ENCODE data around the gene CDT1. TPM values are rescaled to one million over a fixed set of nuclear protein-coding genes. Genes with fewer than 3 reads are reported as not detected.

CDT1 gene
- total RNA-seq, 4 donors from 2014 or later: 7.9 to 28.1 (median 10.1) TPM

GRCh38 chr16:88805340-88805715, 1.7 kb downstream of the CDT1 start:
- Histone ChIP-seq H3K27ac (no peak overlapping the region), H3K4me1 (peaks cover 6 to 23% (median 15%) of the 10 kb centered on the region in 4 donors), H3K9me3 (no peaks in the 10 kb centered on the region), H3K27me3 (no peaks in the 10 kb centered on the region), H3K36me3 (peaks cover 0 to 18% (median 0%) of the 10 kb centered on the region in 3 donors), H3K4me3 (no peak overlapping the region)
- TF ChIP-seq POLR2A (IDR thresholded peaks at IDR 0.05) (no peak), CTCF (IDR thresholded peaks at IDR 0.05) (no peak)
- no peak for DNase-seq

GRCh38 chr16:88805887-88806393, 2.4 kb downstream of the CDT1 start:
- no peaks in the 10 kb centered on the region for H3K9me3 ChIP-seq
- TF ChIP-seq CTCF (IDR thresholded peaks at IDR 0.05): no peak
- TF ChIP-seq POLR2A (IDR thresholded peaks at IDR 0.05): no peak

GRCh38 chr16:88806491-88807111, 3.0 kb downstream of the CDT1 start:
- DNase-seq: no peak
- H3K27ac ChIP-seq: no peak overlapping the region
- H3K27me3 ChIP-seq: no peaks in the 10 kb centered on the region
- H3K9me3 ChIP-seq: no peaks in the 10 kb centered on the region
- TF ChIP-seq POLR2A (IDR thresholded peaks at IDR 0.05) (no peak), CTCF (IDR thresholded peaks at IDR 0.05) (no peak)
- H3K36me3 ChIP-seq: peaks cover 0 to 18% (median 0%) of the 10 kb centered on the region in 3 donors
- H3K4me1 ChIP-seq: peaks cover 6 to 31% (median 22%) of the 10 kb centered on the region in 4 donors
- no peak overlapping the region for H3K4me3 ChIP-seq

More at GRCh38 chr16:88805887-88806393, 2.4 kb downstream of the CDT1 start:
- no peak overlapping the region for H3K27ac ChIP-seq
- DNase-seq: no peak
- peaks cover 6 to 29% (median 20%) of the 10 kb centered on the region in 4 donors for H3K4me1 ChIP-seq
- peaks cover 0 to 18% (median 0%) of the 10 kb centered on the region in 3 donors for H3K36me3 ChIP-seq
- H3K4me3 ChIP-seq: no peak overlapping the region
- H3K27me3 ChIP-seq: no peaks in the 10 kb centered on the region

GRCh38 chr16:88807142-88807625, 3.6 kb downstream of the CDT1 start:
- TF ChIP-seq POLR2A (IDR thresholded peaks at IDR 0.05) (no peak), CTCF (IDR thresholded peaks at IDR 0.05) (no peak)
- no peak overlapping the region for H3K4me3 ChIP-seq
- H3K36me3 ChIP-seq: peaks cover 0 to 18% (median 0%) of the 10 kb centered on the region in 3 donors
- no peaks in the 10 kb centered on the region for H3K9me3 ChIP-seq
- no peaks in the 10 kb centered on the region for H3K27me3 ChIP-seq
- H3K4me1 ChIP-seq: peaks cover 6 to 32% (median 22%) of the 10 kb centered on the region in 4 donors
- no peak for DNase-seq
- no peak overlapping the region for H3K27ac ChIP-seq

- H3K27ac ChIP-seq: no peak overlapping the region
- DNase-seq: no peak
- peaks cover 6 to 39% (median 24%) of the 10 kb centered on the region in 4 donors for H3K4me1 ChIP-seq
- H3K27me3 ChIP-seq: no peaks in the 10 kb centered on the region
- no peak overlapping the region for H3K4me3 ChIP-seq
- H3K9me3 ChIP-seq: no peaks in the 10 kb centered on the region
- H3K36me3 ChIP-seq: peaks cover 0 to 18% (median 0%) of the 10 kb centered on the region in 3 donors
- TF ChIP-seq POLR2A (IDR thresholded peaks at IDR 0.05): no peak
- TF ChIP-seq CTCF (IDR thresholded peaks at IDR 0.05): no peak
Measured at GRCh38 chr16:88807626-88808453, 4.3 kb downstream of the CDT1 start.

Measured in Peyer's patch (tissue), 4 donors.